ENCODE measurements around the gene RPL37A. TPM values are rescaled to one million over a fixed set of nuclear protein-coding genes. Genes with fewer than 3 reads are reported as not detected.

RPL37A gene
- total and polyA plus RNA-seq, 9 of the 15 experiments (the other 6 are each of a cell fraction or from before 2014, with no cell fraction given): 1,938 to 3,349 (median 2,436) TPM

DNA sequence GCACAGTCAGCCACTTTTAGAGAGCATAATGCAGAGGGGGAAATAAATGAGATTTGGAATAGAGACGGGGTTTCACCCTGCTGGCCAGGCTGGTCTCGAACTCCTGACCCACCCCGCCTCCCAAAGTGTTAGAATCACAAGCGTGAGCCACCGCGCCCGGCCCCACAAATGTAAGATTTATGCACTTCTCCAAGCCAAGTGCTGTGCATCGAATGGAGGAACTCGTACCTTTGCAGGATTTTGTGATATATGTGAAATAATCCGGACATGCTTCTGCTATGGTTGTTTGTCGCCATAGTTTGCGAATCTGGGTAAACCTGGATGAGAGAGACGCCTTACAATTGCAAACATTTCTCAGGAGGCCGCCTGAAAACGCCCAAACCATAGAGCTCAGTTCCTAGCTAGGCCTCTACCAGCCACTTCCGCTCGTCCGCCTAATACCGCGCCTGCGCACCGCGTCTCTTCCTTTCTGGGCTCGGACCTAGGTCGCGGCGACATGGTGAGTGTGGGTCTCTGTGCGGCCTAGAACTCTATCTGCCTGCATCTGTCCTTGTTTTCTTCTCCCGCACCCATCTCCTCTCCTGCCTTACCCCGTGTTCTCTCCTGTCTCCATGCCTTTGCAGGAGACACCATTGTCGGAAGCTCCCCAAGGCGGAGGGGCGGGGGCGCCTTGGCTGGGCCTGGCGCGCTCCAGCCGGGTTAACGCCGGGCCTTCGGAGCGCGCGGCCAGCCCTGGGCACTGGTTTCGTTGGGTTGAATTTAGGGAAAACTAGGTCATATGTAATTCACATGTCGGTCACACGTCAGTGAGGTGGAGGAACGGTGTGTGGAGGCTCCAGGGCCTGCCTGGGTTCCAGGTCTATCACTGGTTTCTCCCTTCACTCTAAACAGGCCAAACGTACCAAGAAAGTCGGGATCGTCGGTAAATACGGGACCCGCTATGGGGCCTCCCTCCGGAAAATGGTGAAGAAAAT is at the start of gene RPL37A (continued):
- TF ChIP-seq, protein P1, sequence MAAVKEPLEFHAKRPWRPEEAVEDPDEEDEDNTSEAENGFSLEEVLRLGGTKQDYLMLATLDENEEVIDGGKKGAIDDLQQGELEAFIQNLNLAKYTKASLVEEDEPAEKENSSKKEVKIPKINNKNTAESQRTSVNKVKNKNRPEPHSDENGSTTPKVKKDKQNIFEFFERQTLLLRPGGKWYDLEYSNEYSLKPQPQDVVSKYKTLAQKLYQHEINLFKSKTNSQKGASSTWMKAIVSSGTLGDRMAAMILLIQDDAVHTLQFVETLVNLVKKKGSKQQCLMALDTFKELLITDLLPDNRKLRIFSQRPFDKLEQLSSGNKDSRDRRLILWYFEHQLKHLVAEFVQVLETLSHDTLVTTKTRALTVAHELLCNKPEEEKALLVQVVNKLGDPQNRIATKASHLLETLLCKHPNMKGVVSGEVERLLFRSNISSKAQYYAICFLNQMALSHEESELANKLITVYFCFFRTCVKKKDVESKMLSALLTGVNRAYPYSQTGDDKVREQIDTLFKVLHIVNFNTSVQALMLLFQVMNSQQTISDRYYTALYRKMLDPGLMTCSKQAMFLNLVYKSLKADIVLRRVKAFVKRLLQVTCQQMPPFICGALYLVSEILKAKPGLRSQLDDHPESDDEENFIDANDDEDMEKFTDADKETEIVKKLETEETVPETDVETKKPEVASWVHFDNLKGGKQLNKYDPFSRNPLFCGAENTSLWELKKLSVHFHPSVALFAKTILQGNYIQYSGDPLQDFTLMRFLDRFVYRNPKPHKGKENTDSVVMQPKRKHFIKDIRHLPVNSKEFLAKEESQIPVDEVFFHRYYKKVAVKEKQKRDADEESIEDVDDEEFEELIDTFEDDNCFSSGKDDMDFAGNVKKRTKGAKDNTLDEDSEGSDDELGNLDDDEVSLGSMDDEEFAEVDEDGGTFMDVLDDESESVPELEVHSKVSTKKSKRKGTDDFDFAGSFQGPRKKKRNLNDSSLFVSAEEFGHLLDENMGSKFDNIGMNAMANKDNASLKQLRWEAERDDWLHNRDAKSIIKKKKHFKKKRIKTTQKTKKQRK (IDR thresholded peaks at IDR 0.05; ENCODE audit: borderline replicate concordance, low read depth, low read length): no peak
- TF ChIP-seq U2AF1 (optimal IDR thresholded peaks at IDR 0.05; ENCODE audit: low read depth, low read length) (no peak), POLR2AphosphoS5 (IDR thresholded peaks at IDR 0.05; ENCODE audit: control insufficient read depth, insufficient read depth, low read depth, low read length) (peak; percentile 98), NFE2 (IDR thresholded peaks at IDR 0.05; ENCODE audit: low read depth) (no peak), L3MBTL2 (IDR thresholded peaks at IDR 0.05) (no peak; the same call in 1 of the 2 replicates), SREBF1 (IDR thresholded peaks at IDR 0.05; ENCODE audit: borderline replicate concordance, low read depth, low read length) (no peak), CHD1 (IDR thresholded peaks at IDR 0.05; ENCODE audit: low read length) (no peak), YY1 (IDR thresholded peaks at IDR 0.05; ENCODE audit: borderline replicate concordance in 1 of 3, control insufficient read depth in 1 of 3, extremely low read depth in 1 of 3, insufficient read depth in 3 of 3, insufficient read length in 1 of 3, insufficient replicate concordance in 2 of 3, low read depth in 1 of 3, low read length in 2 of 3) (peak in 2 of 3 experiments; percentile 56 to 64), ETV6 (IDR thresholded peaks at IDR 0.05; ENCODE audit: borderline replicate concordance in 1 of 2, low read depth in 2 of 2, low read length in 1 of 2) (no peak), ETV6 (CRISPR knock-in tag; IDR thresholded peaks at IDR 0.05; ENCODE audit: borderline replicate concordance) (no peak), NCOR1 (IDR thresholded peaks at IDR 0.05) (peak; percentile 30; the same call in 1 of the 2 replicates), PYGO2 (tag; IDR thresholded peaks at IDR 0.05) (no peak), HCFC1 (IDR thresholded peaks at IDR 0.05; ENCODE audit: low read depth, low read length) (peak; percentile 67), SUPT5H (IDR thresholded peaks at IDR 0.05) (peak; percentile 99)
- TF ChIP-seq, protein P2, sequence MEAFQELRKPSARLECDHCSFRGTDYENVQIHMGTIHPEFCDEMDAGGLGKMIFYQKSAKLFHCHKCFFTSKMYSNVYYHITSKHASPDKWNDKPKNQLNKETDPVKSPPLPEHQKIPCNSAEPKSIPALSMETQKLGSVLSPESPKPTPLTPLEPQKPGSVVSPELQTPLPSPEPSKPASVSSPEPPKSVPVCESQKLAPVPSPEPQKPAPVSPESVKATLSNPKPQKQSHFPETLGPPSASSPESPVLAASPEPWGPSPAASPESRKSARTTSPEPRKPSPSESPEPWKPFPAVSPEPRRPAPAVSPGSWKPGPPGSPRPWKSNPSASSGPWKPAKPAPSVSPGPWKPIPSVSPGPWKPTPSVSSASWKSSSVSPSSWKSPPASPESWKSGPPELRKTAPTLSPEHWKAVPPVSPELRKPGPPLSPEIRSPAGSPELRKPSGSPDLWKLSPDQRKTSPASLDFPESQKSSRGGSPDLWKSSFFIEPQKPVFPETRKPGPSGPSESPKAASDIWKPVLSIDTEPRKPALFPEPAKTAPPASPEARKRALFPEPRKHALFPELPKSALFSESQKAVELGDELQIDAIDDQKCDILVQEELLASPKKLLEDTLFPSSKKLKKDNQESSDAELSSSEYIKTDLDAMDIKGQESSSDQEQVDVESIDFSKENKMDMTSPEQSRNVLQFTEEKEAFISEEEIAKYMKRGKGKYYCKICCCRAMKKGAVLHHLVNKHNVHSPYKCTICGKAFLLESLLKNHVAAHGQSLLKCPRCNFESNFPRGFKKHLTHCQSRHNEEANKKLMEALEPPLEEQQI (IDR thresholded peaks at IDR 0.05): peak; percentile 37; the same call in 1 of the 2 replicates
- TF ChIP-seq, protein P3, sequence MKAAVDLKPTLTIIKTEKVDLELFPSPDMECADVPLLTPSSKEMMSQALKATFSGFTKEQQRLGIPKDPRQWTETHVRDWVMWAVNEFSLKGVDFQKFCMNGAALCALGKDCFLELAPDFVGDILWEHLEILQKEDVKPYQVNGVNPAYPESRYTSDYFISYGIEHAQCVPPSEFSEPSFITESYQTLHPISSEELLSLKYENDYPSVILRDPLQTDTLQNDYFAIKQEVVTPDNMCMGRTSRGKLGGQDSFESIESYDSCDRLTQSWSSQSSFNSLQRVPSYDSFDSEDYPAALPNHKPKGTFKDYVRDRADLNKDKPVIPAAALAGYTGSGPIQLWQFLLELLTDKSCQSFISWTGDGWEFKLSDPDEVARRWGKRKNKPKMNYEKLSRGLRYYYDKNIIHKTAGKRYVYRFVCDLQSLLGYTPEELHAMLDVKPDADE (conservative IDR thresholded peaks at IDR 0.05; ENCODE audit: control insufficient read depth, low read depth, low read length): peak; percentile 50; the same call in 1 of the 2 replicates
- TF ChIP-seq, protein P4, sequence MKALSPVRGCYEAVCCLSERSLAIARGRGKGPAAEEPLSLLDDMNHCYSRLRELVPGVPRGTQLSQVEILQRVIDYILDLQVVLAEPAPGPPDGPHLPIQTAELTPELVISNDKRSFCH (CRISPR knock-in tag; IDR thresholded peaks at IDR 0.05): no peak
- TF ChIP-seq, protein P4 (tag; IDR thresholded peaks at IDR 0.05): no peak
